GM23338 (cell line): ENCODE measurements around the gene FGD4.

Source experiments
- CREB1 ChIP-seq: fragments of 250-450 bp; sonication (Bioruptor Pico); IDR thresholded peaks from 2 replicates; pipeline ENCODE4 v1.5.0; 2020; ENCODE audit warnings: low read depth, mild to moderate bottlenecking, moderate library complexity
- CTCF ChIP-seq, 2 experiments: fragments of 200-600 bp in 1 of 2; sonication (generic) in 1 of 2; conservative IDR thresholded peaks; 2 replicates each; pipeline versions ENCODE4 v1.5.1 to v1.6.1; 2016 to 2017; ENCODE audit warnings: antibody characterized with exemption in 2 of 2, low read depth in 2 of 2, mild to moderate bottlenecking in 2 of 2, moderate library complexity in 1 of 2
- EZH2 ChIP-seq: fragments of 200-600 bp; sonication (generic); IDR thresholded peaks from one replicate; pipeline ENCODE4 v1.8.0; 2017; ENCODE audit warnings: antibody characterized with exemption, mild to moderate bottlenecking, low read depth; ENCODE audit not compliant: unreplicated experiment
- EZH2phosphoT487 ChIP-seq: fragments of 200-600 bp; sonication (generic); IDR thresholded peaks from one replicate; pipeline ENCODE4 v1.8.1; 2018; ENCODE audit warnings: antibody characterized with exemption; ENCODE audit not compliant: unreplicated experiment
- JUNB ChIP-seq: IDR thresholded peaks from one replicate; pipeline ENCODE4 v1.6.1; 2016; ENCODE audit warnings: antibody characterized with exemption; ENCODE audit not compliant: unreplicated experiment
- NANOG ChIP-seq: IDR thresholded peaks from 2 replicates; pipeline ENCODE4 v1.6.1; 2016; ENCODE audit warnings: antibody characterized with exemption, borderline replicate concordance
- POLR2AphosphoS5 ChIP-seq: IDR thresholded peaks from 2 replicates; pipeline ENCODE4 v1.6.1; 2016; ENCODE audit warnings: antibody characterized with exemption, low read depth
- ZNF331 ChIP-seq: fragments of 250-450 bp; sonication (Bioruptor Pico); IDR thresholded peaks from 2 replicates; pipeline ENCODE4 v1.5.0; 2020; ENCODE audit warnings: low read depth, mild to moderate bottlenecking, moderate library complexity
- TF ChIP-seq, protein P1 (sequence below): IDR thresholded peaks from one replicate; pipeline ENCODE4 v1.6.1; 2018; ENCODE audit warnings: antibody characterized with exemption; ENCODE audit not compliant: unreplicated experiment
- TF ChIP-seq, protein P2 (sequence below): IDR thresholded peaks from 2 replicates; pipeline ENCODE4 v1.6.1; 2016; ENCODE audit warnings: antibody characterized with exemption

- no peak for TF ChIP-seq CTCF (conservative IDR thresholded peaks at IDR 0.05; ENCODE audit: low read depth in 2 of 2)
- no peak for TF ChIP-seq CREB1 (CRISPR knock-in tag)
- TF ChIP-seq EZH2phosphoT487, result no peak
- TF ChIP-seq POLR2AphosphoS5, result no peak
- no peak for TF ChIP-seq JUNB
- TF ChIP-seq EZH2, result no peak
- TF ChIP-seq, protein P1, sequence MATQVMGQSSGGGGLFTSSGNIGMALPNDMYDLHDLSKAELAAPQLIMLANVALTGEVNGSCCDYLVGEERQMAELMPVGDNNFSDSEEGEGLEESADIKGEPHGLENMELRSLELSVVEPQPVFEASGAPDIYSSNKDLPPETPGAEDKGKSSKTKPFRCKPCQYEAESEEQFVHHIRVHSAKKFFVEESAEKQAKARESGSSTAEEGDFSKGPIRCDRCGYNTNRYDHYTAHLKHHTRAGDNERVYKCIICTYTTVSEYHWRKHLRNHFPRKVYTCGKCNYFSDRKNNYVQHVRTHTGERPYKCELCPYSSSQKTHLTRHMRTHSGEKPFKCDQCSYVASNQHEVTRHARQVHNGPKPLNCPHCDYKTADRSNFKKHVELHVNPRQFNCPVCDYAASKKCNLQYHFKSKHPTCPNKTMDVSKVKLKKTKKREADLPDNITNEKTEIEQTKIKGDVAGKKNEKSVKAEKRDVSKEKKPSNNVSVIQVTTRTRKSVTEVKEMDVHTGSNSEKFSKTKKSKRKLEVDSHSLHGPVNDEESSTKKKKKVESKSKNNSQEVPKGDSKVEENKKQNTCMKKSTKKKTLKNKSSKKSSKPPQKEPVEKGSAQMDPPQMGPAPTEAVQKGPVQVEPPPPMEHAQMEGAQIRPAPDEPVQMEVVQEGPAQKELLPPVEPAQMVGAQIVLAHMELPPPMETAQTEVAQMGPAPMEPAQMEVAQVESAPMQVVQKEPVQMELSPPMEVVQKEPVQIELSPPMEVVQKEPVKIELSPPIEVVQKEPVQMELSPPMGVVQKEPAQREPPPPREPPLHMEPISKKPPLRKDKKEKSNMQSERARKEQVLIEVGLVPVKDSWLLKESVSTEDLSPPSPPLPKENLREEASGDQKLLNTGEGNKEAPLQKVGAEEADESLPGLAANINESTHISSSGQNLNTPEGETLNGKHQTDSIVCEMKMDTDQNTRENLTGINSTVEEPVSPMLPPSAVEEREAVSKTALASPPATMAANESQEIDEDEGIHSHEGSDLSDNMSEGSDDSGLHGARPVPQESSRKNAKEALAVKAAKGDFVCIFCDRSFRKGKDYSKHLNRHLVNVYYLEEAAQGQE, result no peak
- no peak for TF ChIP-seq NANOG
- no peak for TF ChIP-seq ZNF331 (CRISPR knock-in tag)
- TF ChIP-seq, protein P2, sequence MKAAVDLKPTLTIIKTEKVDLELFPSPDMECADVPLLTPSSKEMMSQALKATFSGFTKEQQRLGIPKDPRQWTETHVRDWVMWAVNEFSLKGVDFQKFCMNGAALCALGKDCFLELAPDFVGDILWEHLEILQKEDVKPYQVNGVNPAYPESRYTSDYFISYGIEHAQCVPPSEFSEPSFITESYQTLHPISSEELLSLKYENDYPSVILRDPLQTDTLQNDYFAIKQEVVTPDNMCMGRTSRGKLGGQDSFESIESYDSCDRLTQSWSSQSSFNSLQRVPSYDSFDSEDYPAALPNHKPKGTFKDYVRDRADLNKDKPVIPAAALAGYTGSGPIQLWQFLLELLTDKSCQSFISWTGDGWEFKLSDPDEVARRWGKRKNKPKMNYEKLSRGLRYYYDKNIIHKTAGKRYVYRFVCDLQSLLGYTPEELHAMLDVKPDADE, result no peak
These were observed 19.7 kb upstream of the FGD4 start for GRCh38 chr12:32379667-32380066.
